IPS DF 4.7 (cell line): Measurements from ENCODE around the gene ZBTB16.

ENCODE experiments used
- DNase-seq: peaks from one replicate; pipeline ENCODE4 v3.0.0-alpha.2; 2013; ENCODE audit warnings: low spot score; ENCODE audit errors: extremely low read depth

ZBTB16 gene

DNA sequence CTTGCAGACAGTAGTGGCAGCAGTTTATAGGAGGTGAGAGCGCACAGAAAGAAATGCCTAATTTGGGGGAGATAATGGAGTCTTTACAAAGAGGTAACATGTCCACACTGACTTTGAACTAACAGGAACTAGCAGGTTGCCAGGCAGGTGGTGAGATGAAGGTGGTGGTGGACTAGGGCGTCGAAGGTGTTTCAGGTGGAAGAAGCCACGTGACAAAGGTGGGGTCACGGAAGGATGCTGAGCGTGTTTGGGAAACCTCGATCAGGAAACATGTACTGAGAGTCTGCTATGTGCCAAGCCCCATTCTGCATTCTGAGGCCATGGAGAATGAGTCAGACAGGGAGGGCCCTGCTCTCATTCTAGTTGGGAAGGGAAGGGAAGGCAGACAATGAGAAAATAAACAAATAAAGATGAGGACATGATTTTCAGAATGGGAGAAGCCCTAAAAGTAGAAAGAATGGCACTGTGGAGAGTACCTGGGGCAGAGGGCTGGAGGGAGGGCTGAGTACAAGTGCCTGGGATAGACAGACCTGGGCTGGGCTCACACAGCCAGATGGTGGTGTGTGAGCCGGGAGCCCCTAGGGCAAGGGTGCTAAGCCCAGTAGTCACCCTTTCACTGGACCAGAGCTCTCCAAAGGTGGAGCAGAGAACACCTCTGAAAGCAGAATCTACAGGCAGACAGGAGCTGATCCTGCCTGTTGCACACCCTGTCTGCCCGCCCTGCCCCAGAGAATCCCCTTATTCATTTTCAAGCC, 220.5 kb downstream of the ZBTB16 start:
- no peak for DNase-seq

DNA sequence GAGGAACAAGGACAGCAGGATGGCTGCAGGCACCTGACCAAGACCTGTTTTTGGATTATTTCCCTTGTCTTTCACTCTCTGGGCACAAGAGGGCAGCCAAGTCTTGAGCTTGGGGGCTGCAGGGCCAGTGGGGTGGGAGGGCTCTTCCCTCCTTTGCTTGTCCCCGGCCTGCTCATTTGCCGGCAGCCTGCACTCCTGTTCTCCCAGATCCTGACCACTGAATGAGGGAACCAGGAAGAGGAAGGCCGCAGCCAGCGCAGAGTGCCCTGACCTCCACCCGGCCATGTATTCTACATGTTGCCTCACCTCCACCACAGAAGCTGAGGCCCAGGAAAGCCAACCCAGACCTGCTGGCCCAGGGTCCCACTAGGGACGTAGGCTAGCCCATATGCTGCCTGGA, 221.2 kb downstream of the ZBTB16 start:
- DNase-seq: no peak

DNA sequence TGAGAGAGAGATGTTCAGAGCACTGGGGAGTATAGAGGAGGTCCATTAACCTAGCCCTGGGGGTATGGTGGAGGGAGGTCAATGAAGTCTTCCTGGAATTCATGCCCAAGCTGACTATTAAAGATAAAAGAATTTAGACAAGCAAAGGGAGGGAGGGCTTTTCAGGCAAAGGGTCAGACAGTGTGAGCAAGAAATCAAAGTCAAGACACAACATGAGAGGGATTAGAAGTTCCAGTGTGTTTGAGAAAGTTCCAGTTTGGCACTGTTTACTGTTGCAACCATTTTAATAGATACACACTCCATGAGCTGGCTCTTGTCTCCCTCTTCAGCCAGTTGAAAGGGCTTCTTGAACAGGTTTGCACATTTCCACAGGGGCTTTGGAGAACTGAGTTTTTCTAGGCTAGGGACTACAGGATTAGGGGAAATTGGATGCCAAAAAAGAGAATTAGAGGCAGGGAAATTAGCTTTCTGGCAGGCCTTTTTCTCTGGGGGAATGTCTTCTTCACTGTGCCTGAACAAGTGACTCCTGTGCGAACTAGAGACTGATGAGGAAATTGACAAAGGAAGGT, 222.0 kb downstream of the ZBTB16 start:
- no peak for DNase-seq

DNA sequence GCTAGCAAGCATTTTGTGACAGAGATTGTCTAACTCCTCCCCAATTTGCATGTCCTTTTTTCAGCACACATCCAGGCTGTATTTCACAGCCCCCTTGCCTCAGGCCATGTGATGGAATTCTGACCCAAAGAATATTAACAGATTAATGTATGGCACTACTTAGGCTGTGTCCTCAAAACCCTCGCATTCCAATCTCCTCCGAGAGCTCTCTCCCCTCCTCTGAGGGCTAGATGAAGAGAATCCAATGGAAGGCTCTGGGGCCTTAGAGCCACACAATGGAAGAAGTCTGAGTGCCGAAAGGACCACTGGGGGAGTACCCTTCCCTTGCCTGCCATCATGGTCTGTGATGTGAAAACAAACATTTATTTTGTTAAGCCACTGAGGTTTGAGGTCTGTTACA, 223.0 kb downstream of the ZBTB16 start:
- no peak for DNase-seq

DNA sequence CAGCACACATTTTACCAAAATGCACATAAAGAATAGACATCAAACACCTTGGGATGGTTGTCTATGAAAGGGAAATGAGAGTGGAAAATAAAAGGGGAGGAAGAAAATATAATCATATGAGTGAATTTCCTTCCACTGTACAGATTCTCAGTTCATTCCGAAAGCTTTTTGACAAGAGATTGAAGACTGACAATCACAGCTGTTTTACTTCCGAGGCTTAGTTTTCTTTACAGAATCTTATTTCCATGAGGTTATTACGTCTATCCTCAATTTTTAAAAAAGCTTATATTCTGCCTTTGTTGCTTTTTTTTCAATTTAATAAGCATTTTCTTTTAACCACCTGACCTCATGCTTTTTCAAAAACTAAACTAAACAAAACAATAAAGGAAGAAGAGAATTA, 223.9 kb downstream of the ZBTB16 start:
- no peak for DNase-seq

DNA sequence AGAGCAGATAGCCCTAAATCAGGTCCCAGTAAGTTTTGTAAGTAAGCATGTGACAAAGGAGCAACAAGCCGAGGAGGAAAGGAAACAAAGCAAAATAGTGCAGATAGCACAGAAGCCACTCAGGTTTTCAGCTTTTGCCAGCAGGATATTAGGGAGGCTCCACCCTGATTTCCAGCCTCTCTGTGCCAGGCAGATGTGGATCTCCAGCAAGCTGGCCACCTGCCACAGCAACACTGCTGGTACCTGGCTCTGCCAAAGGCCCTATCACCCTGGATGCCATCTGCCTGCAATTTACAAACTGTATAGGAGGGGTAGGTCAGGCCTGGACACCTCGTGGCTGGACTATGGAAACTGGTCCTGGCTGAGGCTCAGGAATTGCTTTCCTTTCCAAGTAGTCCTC, 224.5 kb downstream of the ZBTB16 start:
- DNase-seq: no peak

DNA sequence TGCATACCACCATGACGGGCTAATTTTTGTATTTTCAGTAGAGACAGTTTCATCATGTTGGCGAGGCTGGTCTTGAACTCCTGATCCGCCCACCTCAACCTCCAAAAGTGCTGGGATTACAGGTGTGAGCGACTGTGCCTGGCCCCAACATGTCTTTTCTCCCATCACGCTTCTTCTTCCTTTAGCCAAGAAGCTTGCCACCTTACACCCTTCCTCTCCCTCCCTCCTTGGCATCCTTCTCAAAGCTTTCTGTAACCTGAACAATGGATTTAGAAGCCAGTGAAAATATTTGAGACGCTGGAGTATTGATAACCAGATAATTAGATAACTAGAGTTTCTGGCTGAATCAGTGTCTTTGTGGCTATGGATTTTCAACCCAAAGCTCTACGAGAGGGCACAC, 225.4 kb downstream of the ZBTB16 start:
- no peak for DNase-seq

DNA sequence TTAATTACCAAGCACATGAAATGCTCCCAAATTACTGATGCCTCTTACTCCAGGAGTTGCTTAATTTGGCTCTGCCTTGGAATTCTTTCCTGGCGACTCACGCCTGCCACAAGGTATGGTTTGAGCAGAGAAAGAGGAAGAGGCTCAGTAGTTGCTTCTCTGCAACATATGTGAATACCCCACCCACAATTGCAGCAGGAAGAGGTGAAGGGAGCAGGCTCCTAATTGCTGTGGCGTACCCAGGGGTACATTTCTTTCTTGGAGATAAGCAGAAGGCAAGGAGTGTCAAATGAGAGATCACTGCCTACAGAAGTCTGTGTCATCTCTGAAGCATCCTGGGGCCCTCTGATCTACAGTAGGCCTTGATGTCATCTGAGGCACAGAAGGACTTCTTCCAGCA, 226.1 kb downstream of the ZBTB16 start:
- DNase-seq: no peak

DNA sequence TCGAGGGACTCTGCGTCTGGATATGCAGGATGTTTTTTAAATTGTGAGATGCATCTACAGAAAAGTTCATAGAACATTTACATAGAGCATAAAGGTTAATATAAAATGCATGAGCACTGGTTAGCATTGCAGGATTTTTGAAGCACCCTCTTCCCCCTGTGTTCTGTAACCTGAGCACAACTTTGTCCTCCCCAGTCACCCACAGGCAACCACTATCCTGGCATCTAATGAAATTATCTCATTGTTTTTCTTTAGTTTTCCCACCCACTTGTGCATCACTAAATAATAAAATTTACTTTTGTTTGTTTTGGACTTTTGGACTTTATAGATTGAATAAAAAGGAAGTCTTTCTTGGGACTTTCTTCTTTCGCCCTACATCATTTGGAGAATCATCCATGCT, 226.7 kb downstream of the ZBTB16 start:
- no peak for DNase-seq

DNA sequence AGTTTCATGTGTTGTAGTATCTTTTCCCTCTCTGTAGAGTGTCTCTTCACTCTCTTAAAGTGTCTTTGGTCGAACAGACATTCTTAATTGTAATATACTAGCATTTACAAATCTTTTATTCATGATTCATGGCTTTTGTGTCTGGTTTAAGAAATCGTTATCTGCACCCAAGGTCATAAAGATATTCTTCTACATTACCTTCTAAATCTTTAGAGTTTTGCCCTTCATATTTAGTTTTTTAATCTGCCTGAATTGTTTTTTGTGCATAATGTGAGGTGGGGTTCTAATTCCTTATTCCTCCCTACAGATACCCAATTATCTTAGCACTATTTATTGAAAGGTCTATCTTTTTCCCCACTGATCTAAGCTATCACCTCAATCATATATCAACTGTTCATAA, 227.6 kb downstream of the ZBTB16 start:
- DNase-seq: no peak

DNA sequence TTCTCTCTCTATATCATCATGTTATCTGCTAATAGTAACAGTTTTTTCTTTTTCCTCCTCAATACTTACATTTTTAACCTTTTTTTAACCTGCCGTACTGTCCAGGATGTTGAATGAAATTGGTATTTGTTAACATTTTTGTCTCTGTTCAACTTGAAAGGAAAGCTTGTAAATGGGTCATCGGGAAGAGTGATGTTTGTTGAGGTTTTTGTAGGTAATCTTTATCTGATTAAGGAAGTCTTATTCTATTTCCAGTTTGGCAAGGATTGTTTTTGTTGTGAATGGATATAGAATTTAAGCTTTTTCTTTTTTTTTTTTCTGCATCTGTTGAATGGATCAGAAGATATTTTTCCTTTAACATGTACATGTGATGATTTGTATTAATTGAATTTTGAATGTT, 228.6 kb downstream of the ZBTB16 start:
- DNase-seq: no peak

DNA sequence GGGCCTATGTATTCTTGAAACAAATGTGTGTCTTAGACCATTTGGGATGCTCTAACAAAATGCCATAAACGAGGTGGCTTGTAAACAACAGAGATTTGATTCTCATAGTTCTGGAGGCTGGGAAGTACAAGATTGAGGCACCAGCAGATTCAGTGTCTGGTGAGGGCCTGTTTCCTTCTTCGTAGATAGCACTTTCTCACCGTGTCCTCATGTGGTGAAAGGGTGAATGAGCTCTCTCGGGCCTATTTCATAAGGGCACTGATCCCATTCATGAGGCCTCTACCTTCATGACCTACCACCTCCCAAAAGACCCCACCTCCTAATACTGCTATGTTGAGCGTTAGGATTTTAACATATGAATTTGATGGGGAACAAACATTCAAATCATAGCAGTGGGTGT, 230.3 kb downstream of the ZBTB16 start:
- no peak for DNase-seq

DNA sequence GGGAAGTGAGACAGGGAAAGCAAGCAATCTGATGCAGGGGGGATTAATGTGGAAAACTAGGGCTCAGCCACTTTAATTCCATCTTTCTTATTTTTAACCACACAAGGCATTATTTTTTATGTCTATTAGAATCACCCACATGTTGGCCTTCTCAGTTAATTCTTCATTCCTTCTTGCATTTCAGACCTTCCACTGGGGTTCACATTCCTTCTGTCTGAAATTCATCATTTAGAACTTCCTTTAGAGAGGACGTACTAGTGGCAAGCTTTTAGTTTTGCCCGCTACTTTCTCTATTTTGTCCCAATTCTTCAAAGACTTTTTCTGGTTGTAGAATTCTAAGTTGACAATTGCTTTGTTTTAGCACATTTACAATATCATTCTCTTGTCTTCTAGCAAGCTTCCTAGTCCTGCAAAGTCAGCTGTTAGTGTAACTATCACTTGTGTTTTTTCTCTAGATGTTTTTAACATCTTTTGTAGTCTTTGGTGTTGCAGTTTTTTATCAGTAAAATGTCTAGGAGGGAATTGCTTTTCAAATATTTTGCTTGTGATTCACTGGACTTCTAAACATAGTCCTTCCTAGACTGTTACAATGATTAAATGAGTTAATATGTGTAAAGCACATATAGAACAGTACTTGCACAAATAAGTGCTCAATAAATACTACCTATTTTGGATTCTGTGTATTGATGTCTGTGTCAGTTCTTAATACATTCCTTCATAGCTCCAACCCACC, 231.2 kb downstream of the ZBTB16 start:
- no peak for DNase-seq

DNA sequence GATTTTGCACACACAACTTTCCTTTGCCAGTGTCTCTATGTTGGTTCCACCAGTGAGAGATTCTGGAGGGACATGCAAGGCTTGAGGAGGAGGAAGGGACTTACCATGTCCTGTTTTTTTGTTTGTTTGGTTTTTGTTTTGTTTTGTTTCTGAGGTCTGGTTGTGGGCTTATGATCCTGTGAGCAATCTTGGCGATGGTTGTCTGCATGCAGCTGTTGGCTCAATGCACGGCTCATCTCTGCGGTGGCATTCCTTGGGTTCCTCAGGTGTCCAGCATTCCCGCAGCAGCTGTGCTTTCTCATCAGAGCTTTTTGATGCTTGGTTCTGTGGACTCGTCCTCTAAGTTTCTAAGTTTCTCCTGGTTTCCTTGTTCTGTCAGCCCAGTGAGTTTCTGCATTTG, 231.9 kb downstream of the ZBTB16 start:
- no peak for DNase-seq

DNA sequence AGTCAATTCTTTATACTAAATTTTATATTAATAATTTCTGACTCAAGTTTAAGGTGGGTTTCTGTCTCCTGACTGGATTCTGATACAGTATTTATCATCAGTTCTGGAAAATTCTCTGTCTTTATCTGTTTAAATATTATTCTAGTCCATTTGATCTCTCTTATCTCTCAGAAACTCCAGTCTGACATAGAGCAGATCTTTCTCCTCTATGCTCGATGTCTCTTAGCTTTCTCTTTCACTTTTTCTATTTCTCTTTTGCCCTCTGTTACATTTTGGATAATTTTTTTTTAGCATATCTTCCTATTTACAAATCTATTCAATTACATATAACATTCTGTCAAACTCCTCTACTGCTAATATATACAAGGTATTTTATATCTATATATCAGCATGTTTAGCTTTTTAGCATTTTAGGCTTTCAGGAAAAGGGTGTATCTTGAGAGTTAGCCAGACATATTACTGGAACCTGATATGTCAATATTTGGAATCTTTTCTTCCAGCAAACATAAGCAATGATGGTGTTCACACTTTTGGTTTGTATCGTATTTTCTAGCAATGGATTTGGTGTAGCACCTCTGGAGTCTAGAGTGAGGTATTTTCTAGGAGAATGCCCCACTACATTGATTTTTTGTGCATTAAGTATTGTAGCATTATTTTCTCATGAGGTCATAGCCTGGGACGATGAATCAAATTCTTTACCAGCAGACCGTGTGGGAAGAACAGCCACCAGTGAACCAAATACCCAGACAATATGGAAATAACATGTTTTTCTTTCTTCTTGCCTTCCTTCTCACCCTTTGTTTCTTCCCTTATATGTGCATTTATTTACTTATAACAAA, 232.6 kb downstream of the ZBTB16 start:
- no peak for DNase-seq

DNA sequence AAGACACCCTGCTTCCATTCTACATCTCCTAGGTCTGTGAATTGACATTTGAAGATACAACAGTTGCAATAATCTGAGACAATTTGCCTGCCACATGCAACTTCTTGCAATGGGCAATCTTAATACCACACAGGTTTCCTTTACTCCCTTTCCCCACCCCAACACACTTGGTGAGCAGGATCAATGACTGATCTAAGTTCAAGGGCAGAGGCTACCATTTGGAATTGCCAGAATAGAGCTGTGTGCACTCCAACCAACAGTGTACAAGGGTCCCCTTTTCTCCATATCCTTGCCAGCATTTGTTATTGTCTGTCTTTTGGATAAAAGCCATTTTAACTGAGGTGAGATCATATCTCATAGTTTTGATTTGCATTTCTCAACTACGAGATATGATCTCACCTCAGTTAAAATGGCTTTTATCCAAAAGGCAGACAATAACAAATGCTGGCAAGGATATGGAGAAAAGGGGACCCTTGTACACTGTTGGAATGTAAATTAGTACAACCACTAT, 233.7 kb downstream of the ZBTB16 start:
- DNase-seq: no peak

DNA sequence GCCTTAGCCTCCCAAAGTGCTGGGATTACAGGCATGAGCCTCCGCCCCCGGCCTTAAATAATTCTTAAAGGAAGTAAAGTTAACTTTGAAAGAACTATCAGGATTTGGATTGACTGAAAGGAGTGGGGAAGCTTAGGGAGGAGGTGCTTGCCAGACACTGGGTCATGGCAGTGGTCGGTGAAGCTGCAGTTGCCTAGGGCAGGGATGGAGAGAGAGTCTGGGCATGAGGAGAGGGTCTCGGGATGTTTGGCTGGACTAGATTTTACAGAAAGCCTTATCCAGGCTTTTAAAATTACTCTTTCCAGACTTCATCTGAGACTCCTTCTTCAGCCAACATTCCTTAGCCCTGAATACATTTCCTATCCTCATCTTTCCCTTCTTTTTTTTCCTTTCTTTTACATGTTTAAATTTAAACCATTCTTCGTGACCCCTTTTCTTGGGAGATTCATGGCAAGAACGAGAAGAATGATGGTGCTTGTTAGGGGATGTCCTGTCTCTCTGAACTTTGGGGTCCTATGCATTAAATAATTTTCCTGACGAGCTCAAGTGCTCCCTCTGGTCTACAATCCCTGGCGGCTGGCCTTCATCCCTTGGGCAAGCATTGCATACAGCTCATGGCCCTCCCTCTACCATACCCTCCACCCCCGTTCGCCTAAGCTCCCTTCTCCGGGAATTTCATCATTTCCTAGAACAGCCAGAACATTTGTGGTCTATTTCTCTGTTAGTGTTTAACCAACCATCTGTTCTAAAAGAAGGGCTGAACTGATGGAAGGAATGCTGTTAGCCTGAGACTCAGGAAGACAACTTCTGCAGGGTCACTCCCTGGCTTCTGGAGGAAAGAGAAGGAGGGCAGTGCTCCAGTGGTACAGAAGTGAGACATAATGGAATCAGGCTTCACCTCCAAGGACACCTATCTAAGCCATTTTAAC, 236.4 kb downstream of the ZBTB16 start, which contains the start of gene NNMT:
Gene NNMT (plus strand): TSS at position 724 of the 929 bp plus-strand sequence. CDS start 158 bp downstream, at position 882.
- no peak for DNase-seq

DNA sequence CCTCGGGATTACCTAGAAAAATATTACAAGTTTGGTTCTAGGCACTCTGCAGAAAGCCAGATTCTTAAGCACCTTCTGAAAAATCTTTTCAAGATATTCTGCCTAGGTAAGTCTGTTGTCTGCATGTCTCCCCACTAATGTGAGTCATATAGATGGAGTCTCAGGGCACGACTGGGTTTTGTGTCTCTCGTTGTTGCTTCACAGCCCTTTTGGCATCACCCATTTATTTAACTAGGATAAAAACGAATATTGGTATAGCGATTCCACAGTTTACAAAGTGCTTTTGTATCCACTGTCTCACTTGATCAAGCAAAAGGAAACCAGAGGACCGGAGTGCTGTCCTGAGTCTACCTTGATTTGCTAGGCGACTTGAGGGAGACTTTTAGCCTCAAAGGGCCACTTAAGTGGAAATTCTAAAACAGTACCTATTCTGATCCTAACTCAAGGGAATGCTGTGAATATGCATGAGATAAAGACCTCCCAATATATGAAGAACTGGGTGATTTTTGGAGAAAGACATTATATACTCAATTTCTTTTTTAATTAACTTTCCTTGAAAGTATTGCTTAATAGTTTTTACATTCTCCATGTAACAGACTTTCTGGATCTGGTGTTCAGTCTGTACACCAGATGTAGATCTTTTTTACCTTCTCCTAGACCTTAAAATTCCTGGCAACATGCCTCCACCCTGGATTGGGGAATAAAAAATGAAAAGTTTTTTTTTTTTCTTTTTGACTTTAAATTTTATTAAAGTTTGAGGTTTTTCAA, 237.3 kb downstream of the ZBTB16 start:
- no peak for DNase-seq

DNA sequence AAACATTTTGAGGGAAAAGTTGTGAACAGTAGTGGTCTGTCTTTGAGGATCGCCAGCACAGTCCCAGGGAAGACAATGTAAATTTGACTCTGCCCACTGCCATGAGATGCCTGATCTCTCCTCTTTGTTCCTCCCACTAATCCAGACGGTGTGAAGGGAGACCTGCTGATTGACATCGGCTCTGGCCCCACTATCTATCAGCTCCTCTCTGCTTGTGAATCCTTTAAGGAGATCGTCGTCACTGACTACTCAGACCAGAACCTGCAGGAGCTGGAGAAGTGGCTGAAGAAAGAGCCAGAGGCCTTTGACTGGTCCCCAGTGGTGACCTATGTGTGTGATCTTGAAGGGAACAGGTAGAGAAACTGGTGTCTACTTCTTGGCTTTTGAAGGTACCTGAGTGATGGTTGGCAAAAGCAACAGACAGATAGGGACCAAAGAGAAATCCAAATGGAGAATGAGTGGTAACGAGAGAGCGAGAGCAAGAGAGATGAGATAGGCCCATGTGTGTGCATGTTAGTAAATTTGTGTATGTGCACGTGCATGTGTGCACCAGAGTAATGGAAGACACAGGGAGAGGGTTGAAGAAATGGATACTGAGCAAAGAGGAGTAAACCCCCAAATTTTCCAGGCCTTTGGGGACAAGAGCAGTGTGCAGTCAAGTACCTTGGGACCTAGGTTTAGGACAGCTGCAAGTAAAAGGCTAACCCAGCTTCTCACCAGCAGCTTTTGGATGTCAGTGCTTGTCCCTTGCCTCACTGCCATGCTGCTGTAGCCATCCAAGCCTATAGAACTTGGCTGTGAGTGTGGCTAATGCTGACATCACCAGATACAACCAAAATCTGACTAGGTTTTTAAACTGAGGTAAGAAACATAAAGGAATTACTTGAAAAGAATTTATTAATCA, 238.5 kb downstream of the ZBTB16 start:
- DNase-seq: no peak
